K562 (cell line): ENCODE results near the gene SUV39H2. TPM values are rescaled to one million over a fixed set of nuclear protein-coding genes. Genes with fewer than 3 reads are reported as not detected.
"Not testable (repeated sequence)": the region's sequence is repeated elsewhere in the genome, so short reads cannot be mapped to it uniquely, and the experiment has no call there.

Source experiments
- ATAC-seq: fragments of 200-7000 bp; cut with Tn5 transposase; 3 replicates; pipeline ENCODE4 v1.9.1; 2020; ENCODE audit warnings: moderate library complexity
- BruUV-seq: library from RNA; stranded (reverse); fragments of 400-500 nt; replicated peaks from 2 replicates; lab custom pipeline; 2021; lab: Mats Ljungman, UMichigan
- CTCF ChIA-PET: fragments of 300-600 bp; formaldehyde crosslinking; extraction: SDS; loops from one replicate; lab custom pipeline; 2021; ENCODE audit warnings: low intra/inter-chr PET ratio; lab: Yijun Ruan, JAX
- POLR2A ChIA-PET: fragments of 300-600, 350-650 bp; sonication (Branson Sonifier 250); formaldehyde crosslinking; extraction: SDS; loops from one replicate; lab custom pipeline; 2021; ENCODE audit warnings: antibody characterized with exemption, inconsistent platforms; lab: Yijun Ruan, JAX
- DNase-seq, 4 experiments: peaks; one replicate each; pipeline versions ENCODE4 v3.0.0 to v3.0.0-alpha.2; 2011 to 2018; ENCODE audit warnings: low spot score in 3 of 4, mixed read lengths in 3 of 4; ENCODE audit errors: extremely low read depth in 1 of 4
- FAIRE-seq: peaks from 2 replicates; lab custom pipeline; 2011; peaks lifted over from hg19 to GRCh38; lab: Jason Lieb, UNC
- H2AFZ ChIP-seq: 2 replicates; pipeline ENCODE4 v1.6.0; 2011; ENCODE audit warnings: low read depth, low read length, control low read depth, inconsistent platforms
- H3K27ac ChIP-seq: fragments of 200-600 bp; 3 replicates; pipeline ENCODE4 v1.8.0; 2011; ENCODE audit warnings: low read depth, mild to moderate bottlenecking, control low read depth, inconsistent platforms, low read length, moderate library complexity, mixed read lengths; ENCODE audit errors: extremely low read depth
- H3K27me3 ChIP-seq, 2 experiments: fragments of 300-600 bp in 1 of 2; 2 replicates in 1 of 2; 3 replicates in 1 of 2; pipeline versions ENCODE4 v1.6.0 to v1.8.0; 2011; ENCODE audit warnings: inconsistent platforms in 2 of 2, low read length in 2 of 2, mild to moderate bottlenecking in 1 of 2, mixed read lengths in 1 of 2, moderate library complexity in 1 of 2; ENCODE audit not compliant: control insufficient read depth in 2 of 2, insufficient read depth in 2 of 2
- H3K36me3 ChIP-seq: fragments of 300-600 bp; 3 replicates; pipeline ENCODE4 v1.8.0; 2011; ENCODE audit warnings: mild to moderate bottlenecking, low read length, inconsistent platforms; ENCODE audit not compliant: control insufficient read depth, insufficient read depth
- H3K4me1 ChIP-seq, 2 experiments: fragments of 200-600 bp in 1 of 2; replicated peaks in 1 of 2; 2 replicates in 1 of 2; 3 replicates in 1 of 2; pipeline versions ENCODE4 v1.5.1 to v1.8.0; 2011; ENCODE audit warnings: inconsistent platforms in 2 of 2, low read length in 2 of 2, mild to moderate bottlenecking in 1 of 2, mixed read lengths in 1 of 2, moderate library complexity in 1 of 2; ENCODE audit not compliant: control insufficient read depth in 2 of 2, insufficient read depth in 2 of 2
- H3K4me2 ChIP-seq: 2 replicates; pipeline ENCODE4 v1.6.1; 2011; ENCODE audit warnings: low read length, control low read depth, inconsistent platforms, mixed read lengths; ENCODE audit not compliant: insufficient read depth
- H3K4me3 ChIP-seq: fragments of 200-600 bp; sonication (generic), shearing (Covaris generic); 2 replicates; pipeline ENCODE4 v1.5.1; 2016; ENCODE audit warnings: control low read depth, inconsistent platforms
- H3K79me2 ChIP-seq: fragments of 200-600 bp; 3 replicates; pipeline ENCODE4 v1.8.0; 2011; ENCODE audit warnings: low read length, inconsistent platforms; ENCODE audit not compliant: control insufficient read depth, insufficient read depth
- H3K9ac ChIP-seq, 2 experiments: 2 replicates each; pipeline versions ENCODE4 v1.6.0 to v1.6.1; 2011; ENCODE audit warnings: low read depth in 2 of 2, low read length in 2 of 2, control low read depth in 1 of 2, inconsistent platforms in 1 of 2, mild to moderate bottlenecking in 1 of 2, mixed read lengths in 1 of 2; ENCODE audit not compliant: insufficient read depth in 1 of 2
- H3K9me1 ChIP-seq: one replicate; pipeline ENCODE4 v1.6.0; 2011; ENCODE audit warnings: inconsistent platforms, mild to moderate bottlenecking, low read length, moderate library complexity; ENCODE audit not compliant: control insufficient read depth, insufficient read depth
- H3K9me3 ChIP-seq: replicated peaks from 2 replicates; pipeline ENCODE4 v1.5.1; 2011; ENCODE audit warnings: low read depth, low read length, inconsistent platforms; ENCODE audit not compliant: control insufficient read depth, insufficient read depth
- H4K20me1 ChIP-seq: replicated peaks from 2 replicates; pipeline ENCODE4 v1.6.1; 2011; ENCODE audit warnings: low read length, inconsistent platforms, mixed read lengths; ENCODE audit not compliant: control insufficient read depth, insufficient read depth
- POLR2A ChIP-seq: fragments of 450-650 bp; conservative IDR thresholded peaks from 2 replicates; pipeline ENCODE4 v1.6.1; 2016
- TBP ChIP-seq: optimal IDR thresholded peaks from 2 replicates; pipeline ENCODE3; 2011; ENCODE audit warnings: low read depth, low read length, improper control_type of control experiment
- ZNF507 ChIP-seq: conservative IDR thresholded peaks from 2 replicates; pipeline ENCODE4 v1.6.1; 2017; ENCODE audit warnings: missing genetic modification characterization, missing compliant biosample characterization
- WGBS: fragments of 100-300 bp; shearing (Covaris generic); methylation state at CpG from one replicate; pipeline ENCODE4 v1.1.6; 2016; ENCODE audit warnings: low coverage, mixed read lengths; ENCODE audit not compliant: insufficient coverage; ENCODE audit errors: missing lambda C conversion rate; 5-methylcytosine and 5-hydroxymethylcytosine counted together
- in situ Hi-C: fragments of 300-500 bp; cut with MboI; formaldehyde crosslinking; loops from 4 replicates; pipeline ENCODE4 v1.15.0; 2018; ENCODE audit warnings: inconsistent platforms, mixed read lengths
- intact Hi-C: fragments of 100-400 bp; cut with micrococcal nuclease; formaldehyde crosslinking; loops from 2 replicates; pipeline ENCODE4 v1.14.2; 2022
- polyA plus RNA-seq, 8 experiments: library from polyadenylated mRNA; depleted of rRNA in 4 of 8; stranded (reverse) in 5 of 8; unstranded in 3 of 8; fragments of >200 nt; fragmentation: Nextera tagmentation in 2 of 8; fragmentation: Illumina TruSeq in 1 of 8; extraction: Ambion mirVana in 2 of 8; extraction: Trizol in 1 of 8; gene quantifications; 2 replicates each; pipeline versions ENCODE4 v1.2.1 to v1.2.3, GENCODE V29; 2011 to 2014; ENCODE audit warnings: inconsistent platforms in 1 of 8, missing spikeins in 1 of 8
- total RNA-seq, 7 experiments: library from RNA; depleted of rRNA in 6 of 7; stranded (reverse); fragments of >200 nt in 6 of 7; fragmentation: Illumina TruSeq in 2 of 7; extraction: Trizol in 2 of 7; gene quantifications; 2 replicates each; pipeline versions ENCODE4 v1.2.1 to v1.2.3, GENCODE V29; 2011 to 2021; ENCODE audit warnings: low replicate concordance in 1 of 7

SUV39H2 gene
- total and polyA plus RNA-seq, 9 of the 15 experiments (the other 6 are each of a cell fraction or from before 2014, with no cell fraction given) = 24.1 to 54.3 (median 41.3) TPM

- H3K9me3 ChIP-seq, H2AFZ ChIP-seq, H3K4me1 ChIP-seq: not testable (repeated sequence)
- TF ChIP-seq POLR2A = peak; percentile 17
- peak; percentile 91 for TF ChIP-seq ZNF507 (tag)
- TF ChIP-seq, all 486 proteins: peak for 2; not testable (repeated sequence) for 484
- H3K27me3 ChIP-seq, BruUV-seq, DNase-seq, H3K9me1 ChIP-seq, H3K79me2 ChIP-seq, H3K27ac ChIP-seq, in situ Hi-C loops, H3K4me3 ChIP-seq, H3K4me2 ChIP-seq, H4K20me1 ChIP-seq, FAIRE-seq, ATAC-seq, POLR2A ChIA-PET, CTCF ChIA-PET, intact Hi-C loops, H3K9ac ChIP-seq: not testable (repeated sequence)
- peaks cover 93% of the 10 kb centered on the region for H3K36me3 ChIP-seq
- WGBS = 99% methylated on average over 4 of the region's 4 CpGs
These were observed 28.9 kb downstream of the SUV39H2 start for GRCh38 chr10:14907591-14907990.

- BruUV-seq = no TSS peak
These were observed 30.4 kb downstream of the SUV39H2 start for GRCh38 chr10:14909101-14909500.

More at GRCh38 chr10:14909101-14909500, 30.4 kb downstream of the SUV39H2 start:
- intact Hi-C loops = no loop called here
- no peak overlapping the region for H3K27ac ChIP-seq
- H3K9ac ChIP-seq = no peak overlapping the region
- peaks cover 92% of the 10 kb centered on the region for H3K36me3 ChIP-seq
- in situ Hi-C loops = no loop called here
- ATAC-seq (no peak), FAIRE-seq (no peak), DNase-seq (no peak)
- no peak overlapping the region for H2AFZ ChIP-seq
- POLR2A ChIA-PET = interaction anchor here (1.6 kb wide), 1 partner anchor 44 kb away, joined by 5 read pairs; the partner anchor contains the start of gene DCLRE1C
- no peak overlapping the region for H3K4me2 ChIP-seq
- H3K27me3 ChIP-seq = no peaks in the 10 kb centered on the region
- CTCF ChIA-PET = no interaction called here
- H3K9me1 ChIP-seq = no peaks in the 10 kb centered on the region
- H3K9me3 ChIP-seq = no peaks in the 10 kb centered on the region; the same call in 1 of the 2 replicates
- no peaks in the 10 kb centered on the region for H3K79me2 ChIP-seq
- H3K4me3 ChIP-seq = no peak overlapping the region
- H3K4me1 ChIP-seq = no peaks in the 10 kb centered on the region
- no peak for TF ChIP-seq TBP
- TF ChIP-seq POLR2A = 0 out of 2 replicates have a peak, but pooled peaks have one; percentile 6
- no peaks in the 10 kb centered on the region for H4K20me1 ChIP-seq
- WGBS = 91% methylated on average over 2 of the region's 2 CpGs
